GOT3 (cell line): ENCODE data around the gene VOPP1.

Experiments used
- DNase-seq: peaks from one replicate; lab custom pipeline; 2025; ENCODE audit warnings: mixed read lengths; lab: John Stamatoyannopoulos, UW

VOPP1 gene

GRCh38 chr7:55532150-55532917 is 40.0 kb downstream of the VOPP1 start:
- DNase-seq: no peak

DNA sequence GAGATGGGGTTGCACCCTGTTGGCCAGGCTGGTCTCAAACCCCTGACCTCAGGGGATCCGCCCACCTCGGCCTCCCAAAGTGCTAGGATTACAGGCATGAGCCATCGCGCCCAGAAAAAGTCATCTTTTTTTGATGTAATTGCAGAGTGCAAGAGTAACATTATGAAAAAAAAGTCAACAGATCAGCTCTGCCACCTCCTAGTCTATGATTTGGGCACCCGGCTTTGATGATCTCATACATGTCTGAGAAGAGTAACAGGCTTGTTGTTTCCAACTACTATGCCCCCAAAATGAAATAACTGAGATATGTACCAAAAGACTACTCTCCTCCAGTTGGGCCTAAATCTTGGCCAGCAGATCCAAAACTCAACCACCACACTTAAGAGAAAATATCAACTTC is 40.8 kb downstream of the VOPP1 start:
- DNase-seq: no peak

- DNase-seq: no peak
Observed at GRCh38 chr7:55527307-55527706, 45.0 kb downstream of the VOPP1 start.

DNA sequence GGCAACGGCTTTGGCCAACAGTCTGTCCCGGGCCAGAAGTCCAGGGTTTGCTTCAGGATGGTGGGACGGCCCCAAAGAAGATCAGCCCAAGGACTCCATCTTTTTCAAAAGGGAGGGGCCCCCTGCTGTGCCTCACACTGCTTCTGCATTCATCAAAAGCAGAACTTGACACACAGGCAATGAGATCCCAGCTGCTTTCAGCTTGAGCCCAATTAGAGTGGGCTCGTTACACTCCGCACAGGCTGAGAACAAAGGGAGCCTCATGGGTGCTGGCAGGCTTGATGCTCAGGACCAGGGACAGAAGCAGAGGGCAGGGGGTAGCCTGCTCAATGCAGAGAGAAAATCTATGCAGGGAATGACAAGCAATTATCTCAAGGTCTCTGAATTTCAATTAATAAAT is 45.5 kb downstream of the VOPP1 start:
- no peak for DNase-seq

DNA sequence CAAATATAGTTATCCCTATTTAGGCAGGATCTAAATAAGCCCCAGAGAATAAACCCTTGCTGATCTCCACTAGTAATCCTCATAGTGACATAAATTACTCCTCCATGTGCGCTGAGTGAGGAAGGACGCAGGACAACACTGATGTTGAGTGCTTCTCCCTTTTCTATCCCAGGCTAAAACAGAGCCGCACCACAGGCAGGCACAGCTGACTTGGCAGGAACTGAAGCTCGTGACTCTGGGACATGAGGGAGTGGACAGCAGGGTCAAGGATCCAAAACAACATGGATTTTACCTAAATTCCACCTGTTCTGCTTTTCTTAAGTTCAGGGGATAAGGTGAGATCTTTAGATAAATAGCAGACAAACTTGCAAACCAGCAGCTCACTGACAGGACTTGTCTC is 46.0 kb downstream of the VOPP1 start:
- DNase-seq: no peak

- DNase-seq: no peak
Observed at GRCh38 chr7:55524558-55525310, 47.6 kb downstream of the VOPP1 start.

DNA sequence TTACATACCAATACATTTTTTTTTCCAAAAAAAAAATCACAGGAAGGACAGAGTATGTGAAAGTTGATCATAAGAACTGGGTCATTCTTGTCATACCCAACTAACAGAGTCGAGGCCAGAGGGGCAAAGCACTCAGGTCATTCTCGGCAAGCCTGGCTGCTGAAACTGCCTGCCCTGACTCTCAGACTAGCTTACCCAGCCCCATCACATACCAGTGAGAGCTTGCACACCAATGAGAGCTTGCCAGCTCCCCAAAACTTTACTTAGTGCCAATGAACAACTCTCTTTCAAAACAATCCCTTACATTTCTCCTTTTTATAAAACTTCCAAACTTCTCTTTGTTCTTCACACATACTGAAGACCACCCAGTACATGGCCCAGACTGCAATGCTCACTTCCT is 48.9 kb downstream of the VOPP1 start:
- DNase-seq: no peak

DNA sequence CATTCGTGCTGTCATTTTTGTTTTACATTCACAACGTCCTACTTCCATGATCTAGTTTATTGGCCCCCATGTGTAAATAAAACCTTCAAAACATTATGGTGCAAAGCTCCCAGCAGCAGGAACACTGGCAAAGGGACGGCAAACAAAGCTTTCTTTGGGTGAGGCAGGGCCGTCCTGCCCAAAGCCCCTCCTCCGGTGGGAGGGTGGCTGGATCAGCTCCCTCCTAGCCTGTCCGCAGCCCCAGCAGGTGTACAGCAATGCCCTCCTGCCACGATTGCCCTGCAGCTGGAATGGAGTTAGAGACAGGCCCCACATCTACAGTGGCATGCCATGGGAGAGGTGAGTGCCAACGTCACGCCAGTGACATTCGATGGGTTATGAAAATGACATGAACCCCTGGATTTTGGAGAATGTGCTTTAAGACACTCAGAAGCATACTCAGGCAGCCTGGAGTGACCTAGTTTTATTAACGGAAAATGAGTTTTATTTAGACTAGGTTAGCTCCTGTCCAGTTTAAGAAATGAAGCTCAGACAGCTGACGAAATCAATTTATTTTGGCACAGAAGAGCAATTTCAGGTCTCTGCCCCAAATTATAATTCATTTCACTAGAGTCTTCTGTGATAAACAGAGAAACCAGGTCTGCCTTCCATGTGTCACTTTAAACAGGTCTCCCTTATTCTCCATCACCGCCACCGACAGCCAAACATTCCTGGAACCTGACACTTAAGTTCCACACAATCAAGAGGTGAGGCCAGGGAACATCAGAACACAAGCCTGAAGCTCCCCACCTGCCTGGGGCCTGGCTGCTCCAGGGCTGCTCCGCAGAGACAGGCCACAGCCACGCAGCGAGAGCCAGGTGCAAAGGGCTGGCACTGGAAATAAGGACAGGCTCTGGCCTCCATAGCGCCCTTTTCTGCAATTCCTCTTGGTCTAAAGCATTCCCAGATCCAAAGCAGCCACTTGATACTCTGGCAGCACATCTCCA is 50.1 kb downstream of the VOPP1 start:
- no peak for DNase-seq

DNA sequence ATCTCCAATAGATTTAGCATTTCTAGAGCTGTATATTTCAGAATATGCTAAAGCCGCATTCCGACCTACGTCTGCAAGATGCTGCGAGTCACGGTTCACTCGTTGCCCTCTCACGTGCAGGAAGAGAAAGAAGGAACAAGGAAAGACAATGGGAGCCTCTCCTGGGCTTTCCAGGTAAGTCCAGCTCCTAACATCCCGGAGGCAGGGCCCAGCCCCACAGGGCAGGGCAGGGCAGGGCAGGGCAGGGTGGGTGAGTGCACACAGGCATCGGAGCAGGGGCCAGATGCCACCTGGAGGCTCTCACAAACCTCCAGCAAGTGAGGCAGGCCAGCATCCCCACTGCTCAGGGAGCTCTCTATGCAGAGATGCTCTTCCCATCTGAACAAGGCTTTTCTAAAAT is 50.8 kb downstream of the VOPP1 start:
- no peak for DNase-seq

- DNase-seq: no peak
Observed at GRCh38 chr7:55520426-55521140, 51.7 kb downstream of the VOPP1 start.

DNA sequence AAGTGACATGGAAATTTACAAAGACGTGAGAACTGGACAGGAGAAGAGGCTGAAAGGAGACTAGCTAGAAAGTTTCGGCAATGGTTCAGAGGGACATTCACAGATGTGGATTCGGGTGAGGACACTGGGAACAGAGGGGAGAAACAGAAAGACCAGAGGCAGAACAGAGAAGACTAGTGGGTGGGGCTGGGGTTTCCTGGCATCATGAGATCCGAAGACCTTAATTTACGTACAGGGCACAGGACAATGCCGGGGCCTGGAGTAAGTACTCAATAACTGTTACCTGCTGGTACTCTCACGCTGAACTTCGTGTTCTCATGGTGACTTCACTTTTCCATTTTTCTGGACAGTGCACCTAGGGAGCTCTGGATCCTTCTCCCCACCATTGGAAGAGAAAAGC is 53.5 kb downstream of the VOPP1 start:
- DNase-seq: no peak

GRCh38 chr7:55517936-55518689 is 54.2 kb downstream of the VOPP1 start:
- no peak for DNase-seq

GRCh38 chr7:55517191-55517633 is 55.1 kb downstream of the VOPP1 start:
- DNase-seq: no peak

- no peak for DNase-seq
Observed at GRCh38 chr7:55516409-55516808, 55.9 kb downstream of the VOPP1 start.

DNA sequence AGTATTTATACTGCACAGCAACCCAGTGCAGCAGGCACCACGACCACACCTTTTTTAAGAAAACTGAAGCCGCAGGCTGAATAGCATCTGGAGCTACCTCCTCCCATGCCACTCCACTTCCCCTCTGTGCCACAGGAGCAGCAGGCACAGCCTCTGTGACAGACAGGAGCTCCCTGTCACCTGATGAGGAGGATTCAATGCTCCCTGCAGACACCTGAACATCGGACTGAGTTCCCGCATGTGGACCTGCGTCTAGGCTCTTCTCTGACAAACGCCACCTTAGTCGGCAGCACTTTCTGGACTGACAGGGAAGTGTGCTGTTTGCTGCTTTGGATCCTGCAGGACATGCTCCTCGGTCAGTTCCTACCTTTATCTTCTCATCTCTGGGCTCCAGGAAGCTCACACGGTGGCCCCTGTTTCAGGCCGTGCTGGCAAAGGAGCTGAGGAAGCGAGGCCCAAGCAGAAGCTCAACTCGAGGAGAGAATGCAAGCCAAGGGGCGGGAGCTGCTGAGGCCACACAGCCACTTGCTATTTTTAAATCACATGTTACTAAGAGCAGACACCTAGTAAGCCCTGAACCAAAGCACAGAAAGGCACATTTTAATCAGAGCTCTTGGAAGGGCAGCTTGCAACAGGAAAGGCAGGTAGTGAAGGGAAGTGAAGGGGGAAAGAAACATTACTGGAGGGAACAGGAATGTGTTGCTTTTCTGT is 56.6 kb downstream of the VOPP1 start:
- no peak for DNase-seq

- no peak for DNase-seq
Observed at GRCh38 chr7:55514546-55515265, 57.6 kb downstream of the VOPP1 start.

DNA sequence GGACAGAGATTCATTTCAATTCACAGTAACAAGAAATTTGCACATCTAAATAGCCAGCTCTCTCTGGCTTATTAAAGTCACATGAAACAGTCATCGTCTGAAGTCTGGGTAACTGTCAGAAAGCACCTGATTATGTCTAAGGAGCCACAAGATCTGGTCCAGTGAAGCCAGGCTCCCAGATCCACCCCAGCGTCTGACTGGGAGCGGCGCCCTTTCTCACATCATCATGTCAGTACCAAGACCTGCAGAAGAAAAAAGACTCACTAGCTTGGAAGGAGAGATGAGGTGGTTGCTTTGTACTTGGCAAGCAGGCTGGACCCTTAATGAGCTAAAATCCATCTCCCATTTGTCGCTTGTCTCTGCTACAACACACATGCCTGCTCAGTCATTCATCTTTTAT is 58.4 kb downstream of the VOPP1 start:
- DNase-seq: no peak

- DNase-seq: no peak
Observed at GRCh38 chr7:55512635-55513191, 59.6 kb downstream of the VOPP1 start.

- DNase-seq: no peak
Observed at GRCh38 chr7:55510621-55511020, 61.7 kb downstream of the VOPP1 start.
